Adrenal gland (tissue), 12 donors: ENCODE results near the gene MMP17. TPM values are rescaled to one million over a fixed set of nuclear protein-coding genes. Genes with fewer than 3 reads are reported as not detected.

ENCODE experiments used
- DNase-seq, 7 donors: peaks; one replicate each; pipeline ENCODE4 v3.0.0-alpha.2; 2019 to 2020
- H3K27ac ChIP-seq, 5 donors: fragments of 200-600 bp; sonication (generic) in 4 of 5; 1 replicate in 3 of 5; 2 replicates in 2 of 5; pipeline versions ENCODE4 v1.5.1 to v1.8.0; 2016 to 2020; ENCODE audit warnings: mild to moderate bottlenecking in 1 of 5
- H3K27me3 ChIP-seq: fragments of 200-600 bp; 2 replicates; pipeline ENCODE4 v1.8.0; 2021
- H3K36me3 ChIP-seq, 2 donors: fragments of 200-600 bp; replicated peaks in 1 of 2; 1 replicate in 1 of 2; 2 replicates in 1 of 2; pipeline versions ENCODE4 v1.5.1 to v1.8.0; 2018 to 2022
- H3K4me1 ChIP-seq, 2 donors: fragments of 200-600 bp; replicated peaks in 1 of 2; 1 replicate in 1 of 2; 2 replicates in 1 of 2; pipeline versions ENCODE4 v1.5.1 to v1.8.0; 2018 to 2021
- H3K4me3 ChIP-seq, 4 donors: fragments of 200-600 bp; sonication (generic) in 3 of 4; one replicate each; pipeline ENCODE4 v1.5.1; 2016 to 2018
- H3K9me3 ChIP-seq, 3 donors: fragments of 200-600 bp; sonication (generic) in 1 of 3; replicated peaks in 1 of 3; 1 replicate in 2 of 3; 2 replicates in 1 of 3; pipeline versions ENCODE4 v1.5.1 to v1.8.0; 2016 to 2021
- POLR2A ChIP-seq, 2 donors: fragments of 450-650 bp; IDR thresholded peaks; one replicate each; pipeline ENCODE4 v1.6.1; 2017; ENCODE audit warnings: antibody characterized with exemption in 2 of 2, mild to moderate bottlenecking in 2 of 2, moderate library complexity in 1 of 2
- WGBS, 4 donors: extraction: QIAGEN DNeasy Blood & Tissue Kit in 2 of 4; methylation state at CpG; one replicate each; pipeline versions ENCODE4 v1.1.5 to v1.1.7; 2013 to 2017; 5-methylcytosine and 5-hydroxymethylcytosine counted together
- intact Hi-C, 2 donors: fragments of 100-400 bp; cut with DNase I; formaldehyde crosslinking; loops; one replicate each; pipeline versions ENCODE4 v1.14.1 to v1.15.0; 2022 to 2023
- polyA plus RNA-seq, 3 donors: library from polyadenylated mRNA; stranded (reverse); fragments of 200-250 nt in 2 of 3; fragments of 350-450 nt in 1 of 3; fragmentation: Illumina TruSeq in 1 of 3; extraction: RNeasy Lipid Tissue Mini Kit (QIAGEN cat#74804) in 1 of 3; gene quantifications; one replicate each; pipeline ENCODE4 v1.2.3, GENCODE V29; 2013 to 2014
- total RNA-seq, 9 donors: library from RNA; depleted of rRNA in 4 of 9; stranded (reverse); fragments of >200 nt in 4 of 9; fragments of 120-200 nt in 1 of 9; fragmentation: NEBNext Ultra II Directional in 1 of 9; extraction: Animal tissue kit (Norgen Biotek cat#: 25700) in 1 of 9; gene quantifications; one replicate each; pipeline versions ENCODE4 v1.1.0 to v1.2.4, GENCODE V29; 2013 to 2023
- TF ChIP-seq, protein P1 (sequence below), 6 experiments: fragments of 450-650 bp in 4 of 6; fragments of 200-600 bp in 2 of 6; sonication (generic) in 1 of 6; IDR thresholded peaks; 1 replicate in 5 of 6; 2 replicates in 1 of 6; pipeline versions ENCODE4 v1.5.1 to v1.8.0; 2016 to 2021; ENCODE audit warnings: antibody characterized with exemption in 6 of 6, mild to moderate bottlenecking in 2 of 6, moderate library complexity in 1 of 6
- donor health status: healthy with polysubstance abuse.
- donor health status: Bipolar disorder and iron deficiency.
- donor health status: DM: yes; HTN: yes; CAD: no.
- donor health status: DM: no; HTN: no; CAD: no.
- donor health status: DM: no; HTN: no; CAD: no.
- donor health status: DM: yes; HTN: yes; CAD: no.

The MMP17 gene
- total and polyA plus RNA-seq, 12 donors, result 0.32 to 16.5 (median 1.1) TPM; not detected in 1

- intact Hi-C loops, result no loop called here
- DNase-seq, result no peak
Measured at GRCh38 chr12:131864469-131864868, 36.3 kb downstream of the MMP17 start.

DNA sequence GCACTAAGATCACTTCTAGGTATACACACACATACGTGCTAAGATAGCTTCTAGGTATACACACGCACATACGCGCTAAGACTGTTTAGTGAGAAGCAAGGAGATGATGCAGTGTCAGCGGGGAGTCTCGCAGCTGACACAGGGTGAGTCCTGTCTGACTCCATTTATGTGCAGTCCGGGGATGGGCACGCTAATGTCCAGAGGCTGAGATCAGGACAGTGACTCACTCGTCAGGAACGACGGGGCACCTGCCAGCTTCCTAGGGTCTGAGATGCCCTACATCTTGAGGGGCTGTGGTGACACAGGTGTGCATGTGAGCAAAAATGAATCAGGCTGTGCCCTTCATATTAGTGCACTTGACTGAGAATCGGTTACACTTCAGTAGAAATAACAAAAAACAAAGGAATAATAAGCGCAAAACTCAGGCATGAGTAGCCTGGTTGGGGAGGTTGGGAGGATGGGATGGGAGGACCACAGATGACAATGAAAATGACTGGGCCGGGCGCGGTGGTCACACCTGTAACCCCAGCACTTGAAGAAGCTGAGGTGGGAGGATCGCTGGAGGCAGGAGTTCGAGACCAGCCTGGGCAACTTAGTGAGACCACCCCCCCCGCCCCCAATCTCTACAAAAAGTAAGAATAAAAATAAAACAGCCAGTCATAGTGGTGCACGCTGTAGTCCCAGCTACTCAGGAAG, 37.1 kb downstream of the MMP17 start:
- TF ChIP-seq, protein P1, sequence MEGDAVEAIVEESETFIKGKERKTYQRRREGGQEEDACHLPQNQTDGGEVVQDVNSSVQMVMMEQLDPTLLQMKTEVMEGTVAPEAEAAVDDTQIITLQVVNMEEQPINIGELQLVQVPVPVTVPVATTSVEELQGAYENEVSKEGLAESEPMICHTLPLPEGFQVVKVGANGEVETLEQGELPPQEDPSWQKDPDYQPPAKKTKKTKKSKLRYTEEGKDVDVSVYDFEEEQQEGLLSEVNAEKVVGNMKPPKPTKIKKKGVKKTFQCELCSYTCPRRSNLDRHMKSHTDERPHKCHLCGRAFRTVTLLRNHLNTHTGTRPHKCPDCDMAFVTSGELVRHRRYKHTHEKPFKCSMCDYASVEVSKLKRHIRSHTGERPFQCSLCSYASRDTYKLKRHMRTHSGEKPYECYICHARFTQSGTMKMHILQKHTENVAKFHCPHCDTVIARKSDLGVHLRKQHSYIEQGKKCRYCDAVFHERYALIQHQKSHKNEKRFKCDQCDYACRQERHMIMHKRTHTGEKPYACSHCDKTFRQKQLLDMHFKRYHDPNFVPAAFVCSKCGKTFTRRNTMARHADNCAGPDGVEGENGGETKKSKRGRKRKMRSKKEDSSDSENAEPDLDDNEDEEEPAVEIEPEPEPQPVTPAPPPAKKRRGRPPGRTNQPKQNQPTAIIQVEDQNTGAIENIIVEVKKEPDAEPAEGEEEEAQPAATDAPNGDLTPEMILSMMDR (IDR thresholded peaks at IDR 0.05), result no peak
- TF ChIP-seq POLR2A (IDR thresholded peaks at IDR 0.05), result no peak
- no peak overlapping the region for H3K4me3 ChIP-seq
- H3K36me3 ChIP-seq, result no peaks in the 10 kb centered on the region
- no peaks in the 10 kb centered on the region for H3K27me3 ChIP-seq
- intact Hi-C loops, result no loop called here
- H3K4me1 ChIP-seq, result no peaks in the 10 kb centered on the region
- no peaks in the 10 kb centered on the region for H3K9me3 ChIP-seq
- no peak overlapping the region for H3K27ac ChIP-seq
- 78 to 86% (median 80%) methylated on average over 20 of the region's 20 CpGs for WGBS, 4 donors
- no peak for DNase-seq

More at GRCh38 chr12:131864469-131864868, 36.3 kb downstream of the MMP17 start:
- Histone ChIP-seq H3K27ac (no peak overlapping the region), H3K27me3 (no peaks in the 10 kb centered on the region), H3K9me3 (no peaks in the 10 kb centered on the region), H3K4me1 (no peaks in the 10 kb centered on the region), H3K4me3 (no peak overlapping the region), H3K36me3 (no peaks in the 10 kb centered on the region)
- 86 to 94% (median 91%) methylated on average over 8 of the region's 8 CpGs for WGBS, 4 donors
- no peak for TF ChIP-seq POLR2A (IDR thresholded peaks at IDR 0.05)

DNA sequence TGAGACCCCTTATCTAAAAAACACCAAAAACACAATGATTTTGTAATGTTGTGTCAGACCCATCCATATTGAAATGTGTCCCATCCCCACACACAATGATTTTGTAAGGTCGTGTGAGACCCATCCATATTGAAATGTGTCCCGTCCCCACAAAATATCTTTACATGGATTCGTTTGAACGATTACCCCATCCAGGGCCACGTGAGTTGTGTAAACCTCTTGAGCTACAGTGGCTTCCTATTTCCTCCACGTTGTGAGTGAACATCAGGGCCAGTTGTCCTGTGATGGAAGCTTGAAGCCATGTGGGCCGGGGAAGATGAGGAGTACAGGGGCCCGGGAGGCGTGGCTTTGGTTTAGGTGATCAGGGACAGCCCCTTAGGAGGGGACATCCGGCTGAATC, 39.3 kb downstream of the MMP17 start:
- H3K27me3 ChIP-seq, result no peaks in the 10 kb centered on the region
- no peak overlapping the region for H3K27ac ChIP-seq
- no peak for TF ChIP-seq POLR2A (IDR thresholded peaks at IDR 0.05)
- TF ChIP-seq, protein P1 (IDR thresholded peaks at IDR 0.05), result no peak
- DNase-seq, result no peak
- intact Hi-C loops, result no loop called here
- no peaks in the 10 kb centered on the region for H3K36me3 ChIP-seq
- no peaks in the 10 kb centered on the region for H3K4me1 ChIP-seq
- no peaks in the 10 kb centered on the region for H3K9me3 ChIP-seq
- H3K4me3 ChIP-seq, result no peak overlapping the region
- 79 to 85% (median 85%) methylated on average over 10 of the region's 10 CpGs for WGBS, 4 donors

DNA sequence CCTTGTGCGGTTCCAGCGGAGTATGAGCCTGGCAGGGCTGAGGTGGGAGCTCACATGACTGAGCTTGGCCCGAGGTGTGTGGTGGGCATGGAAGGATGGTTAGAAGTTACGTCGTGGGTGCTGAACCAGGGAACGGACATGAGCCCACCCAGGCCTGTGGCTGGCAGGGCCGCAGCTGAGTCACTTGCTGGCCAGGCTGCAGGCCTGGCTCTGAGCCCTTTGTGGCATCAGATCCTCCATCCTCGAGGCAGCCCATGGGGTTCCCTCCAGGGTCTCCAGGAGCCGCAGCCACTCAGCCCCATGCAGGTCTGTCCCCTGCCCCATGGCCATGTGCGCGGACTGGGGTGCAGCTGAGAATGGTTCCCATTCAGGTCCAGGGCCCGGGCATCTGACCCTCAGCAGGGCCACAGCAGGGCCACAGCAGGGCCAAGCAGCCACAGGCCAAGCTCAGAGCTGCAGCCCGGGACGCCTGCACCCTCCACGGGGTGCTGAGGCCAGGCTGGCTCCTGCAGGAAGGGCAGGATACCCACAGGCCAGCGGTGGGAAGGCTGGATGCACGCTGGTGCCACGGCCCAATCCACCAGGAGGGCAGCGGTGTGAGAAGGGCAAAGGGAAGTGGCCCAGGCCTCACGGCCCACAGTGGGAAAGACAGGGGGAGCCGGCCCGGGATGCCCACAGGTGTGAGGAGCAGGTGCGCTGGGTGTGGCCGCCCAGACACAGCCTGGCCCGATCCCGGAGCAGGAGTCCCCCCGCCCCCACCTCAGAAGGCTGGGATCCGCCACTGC, 39.9 kb downstream of the MMP17 start:
- no peak overlapping the region for H3K27ac ChIP-seq
- H3K9me3 ChIP-seq, result no peaks in the 10 kb centered on the region
- 81 to 88% (median 85%) methylated on average over 5 to 28 of the region's 28 CpGs for WGBS, 4 donors
- H3K36me3 ChIP-seq, result no peaks in the 10 kb centered on the region
- no peak for DNase-seq
- TF ChIP-seq, protein P1 (IDR thresholded peaks at IDR 0.05), result no peak
- no peak for TF ChIP-seq POLR2A (IDR thresholded peaks at IDR 0.05)
- no peak overlapping the region for H3K4me3 ChIP-seq
- no peaks in the 10 kb centered on the region for H3K27me3 ChIP-seq
- no peaks in the 10 kb centered on the region for H3K4me1 ChIP-seq
- intact Hi-C loops, result no loop called here
